Endothelial cell of umbilical vein (primary cell): ENCODE data around the gene NALCN. TPM values are rescaled to one million over a fixed set of nuclear protein-coding genes. Genes with fewer than 3 reads are reported as not detected.

Source experiments
- BruUV-seq: library from RNA; stranded (reverse); fragments of 400-500 nt; replicated peaks from 2 replicates; lab custom pipeline; 2021; lab: Mats Ljungman, UMichigan
- CTCF ChIA-PET: fragments of 300-600, 350-600 bp; sonication (Branson Sonifier 250); formaldehyde crosslinking; loops from one replicate; lab custom pipeline; 2021; ENCODE audit warnings: antibody characterized with exemption, inconsistent platforms; lab: Charles Lee
- POLR2A ChIA-PET: fragments of 300-600, 350-600 bp; sonication (Branson Sonifier 250); formaldehyde crosslinking; loops from one replicate; lab custom pipeline; 2021; ENCODE audit warnings: antibody characterized with exemption, inconsistent platforms; lab: Charles Lee
- DNase-seq: peaks from one replicate; pipeline ENCODE4 v3.0.0-alpha.2; 2011; ENCODE audit warnings: low read depth, low spot score
- FAIRE-seq: peaks from 2 replicates; lab custom pipeline; 2011; peaks lifted over from hg19 to GRCh38; lab: Jason Lieb, UNC
- H2AFZ ChIP-seq: 2 replicates; pipeline ENCODE4 v1.6.0; 2012; ENCODE audit warnings: low read depth, low read length, control low read depth, inconsistent platforms
- H3K27ac ChIP-seq: 2 replicates; pipeline ENCODE4 v1.5.1; 2011; ENCODE audit warnings: low read depth, mild to moderate bottlenecking, control low read depth, low read length, moderate library complexity; ENCODE audit not compliant: insufficient read depth
- H3K27me3 ChIP-seq, 2 experiments: 2 replicates each; pipeline versions ENCODE4 v1.6.0 to v1.6.1; 2011; ENCODE audit warnings: low read length in 2 of 2, mixed read lengths in 1 of 2; ENCODE audit not compliant: control insufficient read depth in 2 of 2, insufficient read depth in 2 of 2
- H3K36me3 ChIP-seq, 2 experiments: 2 replicates in 1 of 2; 3 replicates in 1 of 2; pipeline ENCODE4 v1.5.1; 2011; ENCODE audit warnings: low read length in 2 of 2, mild to moderate bottlenecking in 1 of 2, moderate library complexity in 1 of 2; ENCODE audit not compliant: control insufficient read depth in 2 of 2, insufficient read depth in 2 of 2; ENCODE audit errors: extremely low read depth in 1 of 2
- H3K4me1 ChIP-seq: 3 replicates; pipeline ENCODE4 v1.5.1; 2011; ENCODE audit warnings: mild to moderate bottlenecking, low read length; ENCODE audit not compliant: control insufficient read depth, insufficient read depth; ENCODE audit errors: extremely low read depth
- H3K4me2 ChIP-seq: 2 replicates; pipeline ENCODE4 v1.6.1; 2011; ENCODE audit warnings: low read length, control low read depth, mixed read lengths; ENCODE audit not compliant: insufficient read depth
- H3K4me3 ChIP-seq, 3 experiments: fragments of 200-600 bp in 1 of 3; sonication (generic), shearing (Covaris generic) in 1 of 3; replicated peaks in 1 of 3; 2 replicates each; pipeline ENCODE4 v1.5.1; 2011 to 2016; ENCODE audit warnings: control low read depth in 3 of 3, low read length in 3 of 3, mild to moderate bottlenecking in 2 of 3, inconsistent platforms in 1 of 3, low read depth in 1 of 3, moderate library complexity in 1 of 3; ENCODE audit not compliant: insufficient read depth in 1 of 3
- H3K79me2 ChIP-seq: 2 replicates; pipeline ENCODE4 v1.6.0; 2012; ENCODE audit warnings: low read length, inconsistent platforms; ENCODE audit not compliant: control insufficient read depth, insufficient read depth
- H3K9ac ChIP-seq: replicated peaks from 2 replicates; pipeline ENCODE3; 2011; ENCODE audit warnings: low read length, control low read depth; ENCODE audit not compliant: insufficient read depth; ENCODE audit errors: extremely low read depth
- H3K9me1 ChIP-seq: replicated peaks from 3 replicates; pipeline ENCODE4 v1.6.0; 2011; ENCODE audit warnings: mild to moderate bottlenecking, low read length; ENCODE audit not compliant: control insufficient read depth, insufficient read depth; ENCODE audit errors: extremely low read depth
- H3K9me3 ChIP-seq: replicated peaks from 2 replicates; pipeline ENCODE4 v1.5.1; 2012; ENCODE audit warnings: low read length, inconsistent platforms; ENCODE audit not compliant: control insufficient read depth, insufficient read depth
- H4K20me1 ChIP-seq: replicated peaks from 2 replicates; pipeline ENCODE3; 2011; ENCODE audit warnings: mild to moderate bottlenecking, low read length; ENCODE audit not compliant: control insufficient read depth, insufficient read depth; ENCODE audit errors: extremely low read depth
- CTCF ChIP-seq, 2 donors: IDR thresholded peaks; 1 replicate in 1 of 2; 2 replicates in 1 of 2; pipeline ENCODE4 v1.5.1; 2011; ENCODE audit warnings: low read length in 2 of 2, mild to moderate bottlenecking in 2 of 2, moderate library complexity in 2 of 2, control low read depth in 1 of 2, inconsistent platforms in 1 of 2, low read depth in 1 of 2; ENCODE audit not compliant: insufficient read depth in 1 of 2; ENCODE audit errors: extremely low read depth in 1 of 2
- EZH2 ChIP-seq: IDR thresholded peaks from 2 replicates; pipeline ENCODE4 v1.6.1; 2012; ENCODE audit warnings: borderline replicate concordance, low read depth, mild to moderate bottlenecking, moderate library complexity, low read length, inconsistent platforms; ENCODE audit not compliant: severe bottlenecking
- FOS ChIP-seq: IDR thresholded peaks from 2 replicates; pipeline ENCODE4 v1.6.1; 2011; ENCODE audit warnings: mild to moderate bottlenecking, low read length, moderate library complexity, borderline replicate concordance; ENCODE audit not compliant: insufficient read depth
- GATA2 ChIP-seq: IDR thresholded peaks from 2 replicates; pipeline ENCODE4 v1.7.0; 2011; ENCODE audit warnings: low read depth, mild to moderate bottlenecking, moderate library complexity, mixed read lengths, low read length; ENCODE audit not compliant: insufficient read length, insufficient read depth
- JUN ChIP-seq: IDR thresholded peaks from 2 replicates; pipeline ENCODE4 v1.6.1; 2011; ENCODE audit warnings: borderline replicate concordance, low read depth; ENCODE audit not compliant: insufficient read length, insufficient read depth
- MAX ChIP-seq: IDR thresholded peaks from 2 replicates; pipeline ENCODE4 v1.6.1; 2011; ENCODE audit not compliant: insufficient read depth, insufficient read length
- MYC ChIP-seq: IDR thresholded peaks from one replicate; pipeline ENCODE4 v1.6.1; 2011; ENCODE audit warnings: mild to moderate bottlenecking, low read depth, low read length
- POLR2A ChIP-seq: IDR thresholded peaks from 2 replicates; pipeline ENCODE4 v1.6.1; 2012; ENCODE audit warnings: low read depth, mild to moderate bottlenecking, control low read depth, low read length
- POLR2AphosphoS5 ChIP-seq: IDR thresholded peaks from 2 replicates; pipeline ENCODE4 v1.6.1; 2012; ENCODE audit warnings: low read depth, mild to moderate bottlenecking, control low read depth, low read length, moderate library complexity; ENCODE audit not compliant: insufficient read depth
- dilution Hi-C: fragments of 300-500 bp; cut with MboI; formaldehyde crosslinking; loops from one replicate; pipeline ENCODE4 v1.15.0; 2019; ENCODE audit warnings: low sequenced_read_pairs; ENCODE audit not compliant: extremely low pct_ligation_motif_present
- intact Hi-C: fragments of 100-400 bp; cut with micrococcal nuclease; formaldehyde crosslinking; loops from one replicate; pipeline ENCODE4 v1.10.0; 2022
- polyA plus RNA-seq, 4 experiments: library from polyadenylated mRNA; depleted of rRNA in 3 of 4; stranded (reverse) in 3 of 4; unstranded in 1 of 4; fragments of >200 nt; gene quantifications; 2 replicates each; pipeline versions ENCODE4 v1.2.1 to v1.2.3, GENCODE V29; 2011 to 2012; ENCODE audit warnings: missing spikeins in 1 of 4
- total RNA-seq: library from RNA; stranded (reverse); gene quantifications from 2 replicates; pipeline ENCODE4 v1.2.3, GENCODE V29; 2021

Gene NALCN
- total and polyA plus RNA-seq, 2 donors (not counting 3 experiments of a cell fraction or from before 2014, with no cell fraction given): 3.3 to 4.4 TPM

- FAIRE-seq (no peak), DNase-seq (no peak)
- POLR2A ChIA-PET: no interaction called here
- TF ChIP-seq FOS: no peak
- TF ChIP-seq POLR2AphosphoS5: no peak
- TF ChIP-seq MAX: no peak
- TF ChIP-seq JUN: no peak
- no peak for TF ChIP-seq EZH2
- Histone ChIP-seq H3K4me1 (no peaks in the 10 kb centered on the region), H3K4me2 (no peak overlapping the region), H3K9me1 (no peaks in the 10 kb centered on the region), H4K20me1 (no peaks in the 10 kb centered on the region), H3K9me3 (no peaks in the 10 kb centered on the region), H3K27me3 (no peaks in the 10 kb centered on the region), H3K4me3 (no peak overlapping the region), H3K36me3 (no peaks in the 10 kb centered on the region), H3K79me2 (no peaks in the 10 kb centered on the region), H2AFZ (no peak overlapping the region), H3K9ac (no peak overlapping the region), H3K27ac (no peak overlapping the region)
- dilution Hi-C loops (no loop called here), intact Hi-C loops (no loop called here)
- CTCF ChIA-PET: no interaction called here
- no TSS peak for BruUV-seq
These were observed 92.7 kb downstream of the NALCN start for GRCh38 chr13:101323601-101324000.

GRCh38 chr13:101317986-101318523, 98.3 kb downstream of the NALCN start:
- Histone ChIP-seq H3K9me3 (no peaks in the 10 kb centered on the region), H3K36me3 (no peaks in the 10 kb centered on the region), H3K27me3 (no peaks in the 10 kb centered on the region), H4K20me1 (no peaks in the 10 kb centered on the region), H3K9me1 (no peaks in the 10 kb centered on the region), H3K27ac (no peak overlapping the region), H3K4me1 (no peaks in the 10 kb centered on the region), H3K4me2 (no peak overlapping the region), H3K9ac (no peak overlapping the region), H2AFZ (no peak overlapping the region), H3K79me2 (no peaks in the 10 kb centered on the region), H3K4me3 (no peak overlapping the region)
- FAIRE-seq (no peak), DNase-seq (no peak)
- CTCF ChIA-PET: no interaction called here
- TF ChIP-seq GATA2 (no peak), POLR2A (no peak), MYC (no peak), MAX (no peak), JUN (no peak), FOS (no peak), CTCF (IDR thresholded peaks at IDR 0.05; ENCODE audit: extremely low read depth in 1 of 2, insufficient read depth in 1 of 2, low read depth in 1 of 2, low read length in 2 of 2) (no peak), POLR2AphosphoS5 (no peak), EZH2 (no peak)
- no TSS peak for BruUV-seq
- dilution Hi-C loops (no loop called here), intact Hi-C loops (no loop called here)
- POLR2A ChIA-PET: no interaction called here
